Activated T-helper 2 cell treated with anti-CD3 and anti-CD28 coated beads, Interferon-gamma antibody, Interleukin-2, Interleukin-4, amounts not matched to agents 10 μg/mL and 5 μg/mL and 100 μg/mL, durations not matched to agents 14 hours and 24 hours and 36 hours (primary cell): ENCODE measurements around the gene ARID3A. TPM values are rescaled to one million over a fixed set of nuclear protein-coding genes. Genes with fewer than 3 reads are reported as not detected.
"Not testable (repeated sequence)": the region's sequence is repeated elsewhere in the genome, so short reads cannot be mapped to it uniquely, and the experiment has no call there.

Experiments used
- DNase-seq: peaks from one replicate; pipeline ENCODE4 v3.0.0; 2021; ENCODE audit warnings: low spot score
- H3K27ac Mint-ChIP-seq: one replicate; pipeline ENCODE4 v1.8.0; 2021; ENCODE audit warnings: mixed read lengths
- H3K27me3 Mint-ChIP-seq: one replicate; pipeline ENCODE4 v1.8.0; 2021; ENCODE audit warnings: low read depth, mixed read lengths
- H3K36me3 Mint-ChIP-seq: one replicate; pipeline ENCODE4 v1.8.0; 2021; ENCODE audit warnings: low read depth, mixed read lengths
- H3K4me1 Mint-ChIP-seq: one replicate; pipeline ENCODE4 v1.8.0; 2021; ENCODE audit warnings: low read depth, mixed read lengths
- H3K4me3 Mint-ChIP-seq: one replicate; pipeline ENCODE4 v1.8.0; 2021; ENCODE audit warnings: low read depth, mild to moderate bottlenecking, moderate library complexity, mixed read lengths
- H3K9me3 Mint-ChIP-seq: one replicate; pipeline ENCODE4 v1.8.0; 2021; ENCODE audit warnings: mixed read lengths
- intact Hi-C: fragments of 100-400 bp; cut with micrococcal nuclease; formaldehyde crosslinking; loops from one replicate; pipeline ENCODE4 v1.15.1; 2023
- total RNA-seq: library from RNA; stranded (reverse); gene quantifications from 2 replicates; pipeline ENCODE4 v1.2.3, GENCODE V29; 2022

The ARID3A gene, protein sequence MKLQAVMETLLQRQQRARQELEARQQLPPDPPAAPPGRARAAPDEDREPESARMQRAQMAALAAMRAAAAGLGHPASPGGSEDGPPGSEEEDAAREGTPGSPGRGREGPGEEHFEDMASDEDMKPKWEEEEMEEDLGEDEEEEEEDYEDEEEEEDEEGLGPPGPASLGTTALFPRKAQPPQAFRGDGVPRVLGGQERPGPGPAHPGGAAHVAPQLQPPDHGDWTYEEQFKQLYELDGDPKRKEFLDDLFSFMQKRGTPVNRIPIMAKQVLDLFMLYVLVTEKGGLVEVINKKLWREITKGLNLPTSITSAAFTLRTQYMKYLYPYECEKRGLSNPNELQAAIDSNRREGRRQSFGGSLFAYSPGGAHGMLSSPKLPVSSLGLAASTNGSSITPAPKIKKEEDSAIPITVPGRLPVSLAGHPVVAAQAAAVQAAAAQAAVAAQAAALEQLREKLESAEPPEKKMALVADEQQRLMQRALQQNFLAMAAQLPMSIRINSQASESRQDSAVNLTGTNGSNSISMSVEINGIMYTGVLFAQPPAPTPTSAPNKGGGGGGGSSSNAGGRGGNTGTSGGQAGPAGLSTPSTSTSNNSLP
- 42.0 and 42.6 TPM in 2 replicates for total RNA-seq

DNA sequence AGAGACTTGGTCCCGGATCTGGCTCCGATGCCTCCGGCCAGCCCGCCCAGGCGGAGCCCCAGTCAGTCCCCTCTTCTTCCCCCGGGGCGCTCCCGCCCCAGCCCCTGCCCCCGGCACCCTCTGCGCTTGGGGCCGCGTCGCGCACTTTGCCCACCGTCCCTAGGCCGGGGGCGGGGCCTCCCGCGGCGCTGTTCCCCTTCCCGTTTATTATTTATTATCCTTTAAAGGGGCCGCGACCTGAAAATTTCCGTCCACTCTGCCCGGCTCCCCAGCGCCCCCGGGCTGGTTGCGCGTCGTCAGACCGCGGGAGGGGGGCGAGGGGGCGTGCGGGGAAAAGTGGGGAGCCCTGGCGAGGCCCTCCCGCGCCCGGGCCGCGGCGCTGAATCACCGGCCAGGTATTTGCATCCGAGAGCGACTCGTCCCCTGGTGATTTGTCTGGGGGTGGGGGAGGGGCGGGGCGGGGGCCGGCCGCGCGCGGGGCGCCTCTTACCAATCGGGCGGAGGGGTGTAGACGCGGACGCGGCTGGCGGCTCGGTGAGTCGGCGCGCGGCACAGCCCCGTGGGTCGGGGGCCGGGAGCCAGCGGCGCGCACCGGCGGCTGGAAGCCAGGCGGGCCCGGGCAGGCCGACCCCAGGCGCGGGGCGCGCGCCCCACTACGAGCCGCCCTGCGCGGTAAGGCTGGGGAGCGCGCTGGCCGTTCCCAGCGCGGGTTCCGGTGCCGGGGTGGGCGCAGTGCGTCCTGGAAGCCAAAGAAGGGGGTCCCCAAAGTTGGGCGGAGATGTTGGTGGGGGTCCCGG, at the start of gene ARID3A:
TSS of gene ARID3A (plus strand) at position 510 of the 797 bp plus-strand sequence. CDS start 3,494 bp downstream, outside the sequence.
- peak within 1 kb of the TSS; percentile 83 for H3K4me3 Mint-ChIP-seq
- intact Hi-C loops = loop anchor here (1.0 to 10.0 kb wide), 5 partner anchors 59 to 317 kb away; partner anchors contain the start of genes ATP5F1D, GRIN3B, RNF126 and WDR18
- H3K27ac Mint-ChIP-seq = peak within 1 kb of the TSS; percentile 80
- DNase-seq = peak; percentile 77
- peaks cover 10% of the 10 kb centered on the region for H3K4me1 Mint-ChIP-seq
- no peaks in the 10 kb centered on the region for H3K9me3 Mint-ChIP-seq
- H3K27me3 Mint-ChIP-seq = peaks cover under 1% of the 10 kb centered on the region
- peaks cover 1% of the 10 kb centered on the region for H3K36me3 Mint-ChIP-seq

DNA sequence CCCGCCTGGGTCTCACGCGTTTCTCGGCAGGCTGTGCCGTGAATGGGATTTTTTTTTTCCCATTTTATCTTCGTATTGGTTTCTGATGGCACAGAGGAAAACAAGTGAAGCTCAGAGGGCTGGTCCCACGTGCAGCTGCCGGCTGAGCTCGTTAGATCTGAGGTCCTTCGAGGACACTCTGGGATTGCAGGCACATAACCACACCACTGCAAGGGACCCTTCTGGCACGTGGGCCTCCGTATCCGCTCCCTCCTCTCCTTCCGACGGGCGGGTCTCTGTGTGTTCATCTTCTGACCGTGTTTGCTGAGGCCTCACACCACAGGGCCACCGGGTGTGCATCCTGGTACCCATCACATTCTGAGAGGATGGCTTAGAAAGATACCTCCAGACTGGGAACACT, 49.7 kb upstream of the ARID3A start:
- H3K27ac Mint-ChIP-seq = no peak overlapping the region
- DNase-seq = no peak
- peaks cover 2% of the 10 kb centered on the region for H3K4me1 Mint-ChIP-seq
- no peaks in the 10 kb centered on the region for H3K27me3 Mint-ChIP-seq
- H3K36me3 Mint-ChIP-seq = peaks cover 5% of the 10 kb centered on the region
- H3K4me3 Mint-ChIP-seq = no peak overlapping the region
- no peaks in the 10 kb centered on the region for H3K9me3 Mint-ChIP-seq
- intact Hi-C loops = no loop called here

DNA sequence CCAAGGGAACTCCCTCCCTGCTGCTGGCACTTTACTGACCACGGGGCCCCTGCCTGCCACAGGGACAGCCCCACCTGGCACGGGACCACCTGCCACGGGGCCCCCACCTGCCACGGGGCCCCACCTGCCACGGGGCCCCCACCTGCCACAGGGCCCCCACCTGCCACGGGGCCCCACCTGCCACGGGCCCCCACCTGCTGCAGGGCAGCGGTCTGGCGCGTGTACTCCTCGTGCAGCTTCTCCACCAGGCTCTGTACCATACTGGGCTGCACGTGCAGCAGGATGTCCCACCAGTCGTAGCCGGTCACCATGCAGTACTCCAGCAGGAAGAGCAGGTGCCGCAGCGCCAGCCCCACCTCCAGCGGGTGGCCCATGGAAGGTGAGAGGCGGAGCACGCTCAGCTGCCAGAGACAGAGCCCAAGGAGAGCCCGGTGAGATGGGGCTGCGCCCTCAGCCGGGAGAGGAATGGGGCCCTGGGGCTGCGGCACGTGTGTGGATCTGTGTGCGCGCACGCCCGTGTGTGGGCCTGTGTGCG, 49.0 kb upstream of the ARID3A start:
- peaks cover 2% of the 10 kb centered on the region for H3K4me1 Mint-ChIP-seq
- intact Hi-C loops = no loop called here
- H3K9me3 Mint-ChIP-seq = no peaks in the 10 kb centered on the region
- H3K36me3 Mint-ChIP-seq = peaks cover 12% of the 10 kb centered on the region
- H3K4me3 Mint-ChIP-seq = no peak overlapping the region
- no peak for DNase-seq
- no peak overlapping the region for H3K27ac Mint-ChIP-seq
- no peaks in the 10 kb centered on the region for H3K27me3 Mint-ChIP-seq

DNA sequence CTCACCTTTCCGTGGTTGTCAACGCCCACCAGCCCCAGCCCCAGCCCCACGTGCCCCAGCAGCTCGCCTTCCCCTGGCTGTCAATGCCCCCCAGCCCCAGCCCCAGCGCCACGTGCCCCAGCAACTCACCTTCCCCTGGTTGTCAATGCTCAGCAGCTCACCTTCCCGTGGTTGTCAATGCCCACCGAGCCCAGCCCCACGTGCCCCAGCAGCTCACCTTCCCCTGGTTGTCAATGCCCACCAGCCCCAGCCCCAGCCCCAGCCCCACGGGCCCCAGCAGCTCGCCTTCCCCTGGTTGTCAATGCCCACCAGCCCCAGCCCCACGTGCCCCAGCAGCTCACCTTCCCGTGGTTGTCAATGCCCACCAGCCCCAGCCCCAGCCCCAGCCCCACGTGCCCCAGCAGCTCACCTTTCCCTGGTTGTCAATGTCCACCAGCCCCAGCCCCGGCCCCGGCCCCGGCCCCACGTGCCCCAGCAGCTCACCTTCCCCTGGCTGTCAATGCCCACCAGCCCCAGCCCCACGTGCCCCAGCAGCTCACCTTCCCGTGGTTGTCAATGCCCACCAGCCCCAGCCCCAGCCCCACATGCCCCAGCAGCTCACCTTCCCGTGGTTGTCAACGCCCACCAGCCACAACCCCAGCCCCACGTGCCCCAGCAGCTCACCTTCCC, 47.7 kb upstream of the ARID3A start:
- H3K9me3 Mint-ChIP-seq, H3K4me1 Mint-ChIP-seq, DNase-seq, H3K4me3 Mint-ChIP-seq, intact Hi-C loops, H3K27ac Mint-ChIP-seq, H3K27me3 Mint-ChIP-seq: not testable (repeated sequence)
- peaks cover 15% of the 10 kb centered on the region for H3K36me3 Mint-ChIP-seq

DNA sequence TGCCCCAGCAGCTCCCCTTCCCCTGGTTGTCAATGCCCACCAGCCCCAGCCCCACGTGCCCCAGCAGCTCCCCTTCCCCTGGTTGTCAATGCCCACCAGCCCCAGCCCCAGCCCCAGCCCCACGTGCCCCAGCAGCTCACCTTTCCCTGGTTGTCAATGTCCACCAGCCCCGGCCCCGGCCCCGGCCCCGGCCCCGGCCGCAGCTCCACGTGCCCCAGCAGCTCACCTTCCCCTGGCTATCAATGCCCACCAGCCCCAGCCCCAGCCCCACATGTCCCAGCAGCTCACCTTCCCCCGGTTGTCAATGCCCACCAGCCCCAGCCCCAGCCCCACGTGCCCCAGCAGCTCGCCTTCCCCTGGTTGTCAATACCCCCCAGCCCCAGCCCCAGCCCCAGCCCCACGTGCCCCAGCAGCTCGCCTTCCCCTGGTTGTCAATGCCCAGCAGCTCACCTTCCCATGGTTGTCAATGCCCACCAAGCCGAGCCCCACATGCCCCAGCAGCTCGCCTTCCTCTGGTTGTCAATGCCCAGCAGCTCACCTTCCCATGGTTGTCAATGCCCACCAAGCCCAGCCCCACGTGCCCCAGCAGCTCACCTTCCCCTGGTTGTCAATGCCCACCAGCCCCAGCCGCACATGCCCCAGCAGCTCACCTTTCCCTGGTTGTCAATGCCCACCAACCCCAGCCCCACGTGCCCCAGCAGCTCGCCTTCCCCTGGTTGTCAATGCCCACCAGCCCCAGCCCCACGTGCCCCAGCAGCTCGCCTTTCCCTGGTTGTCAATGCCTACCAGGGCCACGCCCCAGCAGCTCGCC, 46.9 kb upstream of the ARID3A start:
- DNase-seq, H3K4me1 Mint-ChIP-seq, intact Hi-C loops, H3K27ac Mint-ChIP-seq, H3K4me3 Mint-ChIP-seq, H3K27me3 Mint-ChIP-seq, H3K9me3 Mint-ChIP-seq: not testable (repeated sequence)
- H3K36me3 Mint-ChIP-seq = peaks cover 18% of the 10 kb centered on the region

DNA sequence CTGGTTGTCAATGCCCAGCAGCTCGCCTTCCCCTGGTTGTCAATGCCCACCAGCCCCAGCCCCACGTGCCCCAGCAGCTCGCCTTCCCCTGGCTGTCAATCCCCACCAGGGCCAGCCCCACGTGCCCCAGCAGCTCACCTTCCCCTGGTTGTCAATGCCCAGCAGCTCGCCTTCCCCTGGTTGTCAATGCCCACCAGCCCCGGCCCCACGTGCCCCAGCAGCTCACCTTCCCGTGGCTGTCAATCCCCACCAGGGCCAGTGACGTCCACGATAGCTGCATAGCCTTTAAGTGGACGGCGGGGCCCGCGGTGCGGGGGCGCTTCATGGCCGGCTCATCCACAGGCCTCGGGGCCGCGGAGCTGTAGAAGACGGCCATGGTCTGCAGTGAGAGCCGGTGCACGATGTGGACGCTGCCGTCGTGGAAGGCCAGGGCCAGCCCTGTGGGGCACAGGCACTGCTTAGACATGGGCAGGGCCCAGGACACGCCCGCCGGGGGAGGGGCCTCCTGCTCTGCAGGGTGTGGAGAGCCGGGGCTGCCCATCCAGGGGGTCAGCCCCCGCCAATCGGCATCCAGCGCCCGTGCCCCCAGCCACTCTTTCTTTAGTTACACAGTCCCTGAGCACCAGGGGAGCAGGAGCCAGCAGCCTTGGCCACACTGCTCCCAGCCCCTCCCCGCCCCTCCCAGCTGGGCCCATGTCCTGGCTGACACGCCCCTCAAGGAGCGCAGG, 46.0 kb upstream of the ARID3A start:
- Mint-ChIP-seq H3K27ac (no peak overlapping the region), H3K27me3 (no peaks in the 10 kb centered on the region), H3K4me1 (no peaks in the 10 kb centered on the region), H3K9me3 (no peaks in the 10 kb centered on the region), H3K4me3 (no peak overlapping the region), H3K36me3 (peaks cover 18% of the 10 kb centered on the region)
- DNase-seq = no peak
- intact Hi-C loops = no loop called here

DNA sequence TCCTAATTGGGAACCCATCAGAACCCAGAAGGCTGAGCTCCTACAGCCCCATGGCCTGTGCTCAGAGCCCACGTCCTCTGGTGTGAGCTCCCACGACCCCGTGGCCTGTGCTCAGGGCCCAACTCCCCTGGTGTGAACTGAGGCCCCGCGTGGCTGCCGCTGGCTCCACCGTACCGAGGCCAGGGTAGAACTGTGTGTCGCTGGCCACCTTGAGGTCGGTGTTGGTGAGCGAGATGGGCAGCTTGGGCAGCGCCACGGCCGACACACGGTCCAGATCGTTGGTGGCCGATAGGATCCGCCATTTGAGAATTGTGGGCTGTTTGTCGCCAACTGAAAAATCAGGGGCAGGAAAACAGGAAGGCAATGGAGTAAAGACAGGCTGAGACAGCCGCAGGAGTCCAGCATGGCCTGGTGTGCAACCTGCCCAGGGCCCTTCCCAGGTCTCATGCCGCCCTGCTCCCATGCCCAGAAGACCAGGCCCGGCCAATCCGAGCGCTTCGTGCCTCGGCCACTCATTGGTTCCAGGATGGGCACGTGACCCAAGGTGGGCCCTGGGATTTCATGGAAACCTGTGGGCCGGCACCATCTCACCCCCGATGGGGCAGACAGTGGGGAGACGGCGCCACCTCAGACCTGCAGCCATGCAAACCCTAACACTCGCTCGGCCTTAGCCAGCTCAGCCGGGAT, 44.3 kb upstream of the ARID3A start:
- intact Hi-C loops = no loop called here
- H3K9me3 Mint-ChIP-seq = no peaks in the 10 kb centered on the region

DNA sequence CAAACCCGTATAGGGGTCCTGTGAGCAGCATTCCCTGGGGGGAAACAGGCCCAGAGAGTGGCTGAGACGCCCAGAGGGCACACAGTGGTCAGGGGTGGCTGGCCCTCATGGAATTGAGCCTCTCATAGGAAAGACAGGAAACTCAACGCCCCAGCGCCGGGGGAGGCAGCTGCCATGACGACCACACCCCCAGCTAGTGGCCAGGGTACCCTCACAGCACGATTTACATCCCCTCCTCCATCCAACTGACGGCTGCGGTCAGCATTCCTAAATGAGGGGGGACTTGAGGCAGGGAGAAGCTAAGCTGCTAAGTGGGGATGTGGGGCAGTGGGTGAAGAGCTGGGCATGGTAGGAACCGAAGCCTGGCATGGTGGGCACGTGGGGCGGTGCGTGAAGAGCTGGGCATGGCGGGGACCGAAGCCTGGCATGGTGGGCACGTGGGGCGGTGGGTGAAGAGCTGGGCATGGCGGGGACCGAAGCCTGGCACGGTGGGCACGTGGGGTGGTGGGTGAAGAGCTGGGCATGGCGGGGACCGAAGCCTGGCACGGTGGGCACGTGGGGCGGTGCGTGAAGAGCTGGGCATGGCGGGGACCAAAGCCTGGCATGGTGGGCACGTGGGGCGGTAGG, 42.9 kb upstream of the ARID3A start:
- intact Hi-C loops = no loop called here
- DNase-seq = no peak
- Mint-ChIP-seq H3K4me3 (no peak overlapping the region), H3K9me3 (no peaks in the 10 kb centered on the region), H3K27me3 (no peaks in the 10 kb centered on the region), H3K36me3 (peaks cover 21% of the 10 kb centered on the region), H3K27ac (no peak overlapping the region), H3K4me1 (no peaks in the 10 kb centered on the region)

More for the DNA sequence above, 44.3 kb upstream of the ARID3A start:
- H3K36me3 Mint-ChIP-seq = peaks cover 15% of the 10 kb centered on the region
- H3K4me3 Mint-ChIP-seq = no peak overlapping the region
- H3K27ac Mint-ChIP-seq = no peak overlapping the region
- no peak for DNase-seq
- H3K27me3 Mint-ChIP-seq = no peaks in the 10 kb centered on the region
- H3K4me1 Mint-ChIP-seq = no peaks in the 10 kb centered on the region

DNA sequence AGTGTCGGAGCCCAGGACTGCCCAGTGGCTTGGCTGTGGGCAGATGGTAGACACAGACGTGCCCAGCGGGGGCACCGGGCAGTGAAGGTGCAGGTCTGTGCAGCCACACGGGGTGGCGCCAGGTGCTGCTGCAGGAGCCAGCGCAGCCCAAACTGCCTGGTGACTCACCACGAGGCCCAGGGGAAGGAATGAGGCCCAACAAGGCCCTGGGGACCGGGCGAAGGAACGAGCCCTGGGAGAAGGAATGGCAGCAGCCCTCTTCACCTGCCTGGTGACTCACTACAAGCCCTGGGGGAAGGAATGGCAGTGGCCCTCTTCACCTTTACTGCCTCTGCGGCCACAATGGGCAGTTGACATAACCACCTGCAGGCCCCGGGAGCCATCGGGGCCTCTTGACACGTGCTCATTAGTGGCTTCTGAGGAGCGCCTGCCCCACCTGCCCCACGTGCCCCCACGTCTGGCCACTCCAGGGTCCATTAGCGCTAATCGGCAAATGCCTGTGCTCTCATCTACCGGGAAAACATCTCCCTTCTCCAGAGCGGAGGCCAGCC, 42.1 kb upstream of the ARID3A start:
- no peak overlapping the region for H3K4me3 Mint-ChIP-seq
- intact Hi-C loops = no loop called here
- H3K27me3 Mint-ChIP-seq = no peaks in the 10 kb centered on the region
- no peak for DNase-seq
- H3K9me3 Mint-ChIP-seq = no peaks in the 10 kb centered on the region
- H3K27ac Mint-ChIP-seq = no peak overlapping the region
- H3K4me1 Mint-ChIP-seq = no peaks in the 10 kb centered on the region
- peaks cover 21% of the 10 kb centered on the region for H3K36me3 Mint-ChIP-seq

DNA sequence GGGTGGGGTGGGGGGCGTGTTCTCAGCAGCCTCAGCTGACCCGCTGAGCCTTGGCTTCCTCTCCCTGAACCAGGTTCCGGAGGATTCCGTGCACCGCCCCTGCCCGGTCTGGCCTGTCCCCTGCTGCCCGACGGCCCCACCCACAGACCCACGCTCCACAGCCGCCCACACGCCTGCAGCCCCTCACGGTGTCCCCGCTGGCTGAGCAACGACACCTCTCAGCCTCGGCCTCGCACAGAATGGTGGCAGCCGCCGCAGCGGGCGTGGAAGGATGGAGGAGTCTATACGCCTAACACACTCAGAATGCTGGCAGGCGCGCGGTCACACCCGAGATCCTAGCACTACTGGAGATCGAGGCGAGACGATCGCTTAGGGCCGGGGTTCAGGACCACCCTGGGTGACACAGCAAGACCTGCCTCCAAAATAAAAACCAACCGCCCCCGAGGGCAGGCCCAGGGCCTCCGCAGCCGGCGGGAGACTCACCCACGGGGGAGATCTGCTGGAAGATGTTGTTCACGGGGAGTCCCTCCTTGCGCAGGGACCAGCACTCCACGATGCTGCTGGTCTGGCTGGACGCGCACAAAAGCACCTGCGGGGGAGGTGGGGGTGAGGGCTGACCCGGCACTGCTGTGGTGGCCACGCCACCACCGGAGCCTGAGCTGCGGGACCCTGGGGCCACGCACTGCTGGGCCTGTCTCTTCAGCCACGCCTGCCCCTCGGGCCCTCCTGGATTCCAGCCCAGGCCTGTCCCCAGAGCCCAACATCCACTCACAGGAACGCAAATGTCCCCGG, 41.2 kb upstream of the ARID3A start:
- no peak overlapping the region for H3K27ac Mint-ChIP-seq
- no peak for DNase-seq
- no peaks in the 10 kb centered on the region for H3K27me3 Mint-ChIP-seq
- H3K4me1 Mint-ChIP-seq = no peaks in the 10 kb centered on the region
- no peaks in the 10 kb centered on the region for H3K9me3 Mint-ChIP-seq
- peaks cover 25% of the 10 kb centered on the region for H3K36me3 Mint-ChIP-seq
- no peak overlapping the region for H3K4me3 Mint-ChIP-seq
- intact Hi-C loops = no loop called here
